Fibroblast of lung (primary cell): ENCODE results near the gene MGST2. TPM values are rescaled to one million over a fixed set of nuclear protein-coding genes. Genes with fewer than 3 reads are reported as not detected.

Experiments
- DNase-seq, 2 donors: peaks; one replicate each; pipeline versions ENCODE4 v3.0.0 to v3.0.0-alpha.2; 2010; ENCODE audit warnings: low read depth in 2 of 2
- H2AFZ ChIP-seq: 2 replicates; pipeline ENCODE4 v1.5.1; 2012; ENCODE audit warnings: low read length, control low read depth, inconsistent platforms
- H3K27ac ChIP-seq: 2 replicates; pipeline ENCODE4 v1.5.1; 2011; ENCODE audit warnings: low read length, control low read depth; ENCODE audit not compliant: insufficient read depth
- H3K27me3 ChIP-seq: 2 replicates; pipeline ENCODE4 v1.5.1; 2011; ENCODE audit warnings: mild to moderate bottlenecking, low read length; ENCODE audit not compliant: control insufficient read depth, insufficient read depth
- H3K36me3 ChIP-seq: 2 replicates; pipeline ENCODE4 v1.5.1; 2011; ENCODE audit warnings: low read length; ENCODE audit not compliant: control insufficient read depth, insufficient read depth
- H3K4me1 ChIP-seq: 2 replicates; pipeline ENCODE4 v1.5.1; 2011; ENCODE audit warnings: low read length; ENCODE audit not compliant: control insufficient read depth, insufficient read depth; ENCODE audit errors: extremely low read depth
- H3K4me2 ChIP-seq: 2 replicates; pipeline ENCODE4 v1.5.1; 2011; ENCODE audit warnings: low read length, control low read depth; ENCODE audit not compliant: insufficient read depth; ENCODE audit errors: extremely low read depth
- H3K4me3 ChIP-seq, 4 experiments: fragments of 200-600 bp in 1 of 4; sonication (generic) in 1 of 4; replicated peaks in 1 of 4; 2 replicates each; pipeline ENCODE4 v1.5.1; 2011 to 2016; ENCODE audit warnings: low read length in 4 of 4, low read depth in 3 of 4, mild to moderate bottlenecking in 3 of 4, control low read depth in 2 of 4, inconsistent platforms in 1 of 4, mixed read lengths in 1 of 4; ENCODE audit not compliant: insufficient read depth in 1 of 4; ENCODE audit errors: control extremely low read depth in 1 of 4
- H3K79me2 ChIP-seq: 2 replicates; pipeline ENCODE4 v1.5.1; 2012; ENCODE audit warnings: mild to moderate bottlenecking, low read length, inconsistent platforms; ENCODE audit not compliant: control insufficient read depth, insufficient read depth
- H3K9ac ChIP-seq: 2 replicates; pipeline ENCODE4 v1.5.1; 2011; ENCODE audit warnings: mild to moderate bottlenecking, low read length, control low read depth; ENCODE audit not compliant: insufficient read depth
- H3K9me3 ChIP-seq: 2 replicates; pipeline ENCODE4 v1.5.1; 2012; ENCODE audit warnings: low read depth, low read length; ENCODE audit not compliant: control insufficient read depth, insufficient read depth
- H4K20me1 ChIP-seq: 2 replicates; pipeline ENCODE4 v1.5.1; 2011; ENCODE audit warnings: low read length; ENCODE audit not compliant: control insufficient read depth, insufficient read depth; ENCODE audit errors: extremely low read depth
- EZH2 ChIP-seq: IDR thresholded peaks from 2 replicates; pipeline ENCODE4 v1.5.1; 2012; ENCODE audit warnings: low read length, control low read depth, mild to moderate bottlenecking; ENCODE audit errors: missing control alignments
- polyA plus RNA-seq, 2 donors: library from polyadenylated mRNA; depleted of rRNA in 1 of 2; stranded (reverse) in 1 of 2; unstranded in 1 of 2; fragments of >200 nt; gene quantifications; 2 replicates each; pipeline ENCODE4 v1.2.1, GENCODE V29; 2011 to 2012; ENCODE audit warnings: missing spikeins in 1 of 2
- total RNA-seq: library from RNA; depleted of rRNA; stranded (reverse); fragments of >200 nt; gene quantifications from 2 replicates; pipeline ENCODE4 v1.2.1, GENCODE V29; 2014
- TF ChIP-seq, protein P1 (sequence below), 2 donors: IDR thresholded peaks in 1 of 2; conservative IDR thresholded peaks in 1 of 2; 1 replicate in 1 of 2; 2 replicates in 1 of 2; pipeline ENCODE4 v1.5.1; 2011 to 2012; ENCODE audit warnings: low read length in 2 of 2, control low read depth in 1 of 2, inconsistent platforms in 1 of 2, low read depth in 1 of 2, mild to moderate bottlenecking in 1 of 2

The MGST2 gene
- total and polyA plus RNA-seq, 2 donors (not counting 1 experiment from before 2014, with no cell fraction given) = 5.3 to 20.1 TPM

GRCh38 chr4:139745111-139745639, 79.6 kb downstream of the MGST2 start:
- TF ChIP-seq, protein P1, sequence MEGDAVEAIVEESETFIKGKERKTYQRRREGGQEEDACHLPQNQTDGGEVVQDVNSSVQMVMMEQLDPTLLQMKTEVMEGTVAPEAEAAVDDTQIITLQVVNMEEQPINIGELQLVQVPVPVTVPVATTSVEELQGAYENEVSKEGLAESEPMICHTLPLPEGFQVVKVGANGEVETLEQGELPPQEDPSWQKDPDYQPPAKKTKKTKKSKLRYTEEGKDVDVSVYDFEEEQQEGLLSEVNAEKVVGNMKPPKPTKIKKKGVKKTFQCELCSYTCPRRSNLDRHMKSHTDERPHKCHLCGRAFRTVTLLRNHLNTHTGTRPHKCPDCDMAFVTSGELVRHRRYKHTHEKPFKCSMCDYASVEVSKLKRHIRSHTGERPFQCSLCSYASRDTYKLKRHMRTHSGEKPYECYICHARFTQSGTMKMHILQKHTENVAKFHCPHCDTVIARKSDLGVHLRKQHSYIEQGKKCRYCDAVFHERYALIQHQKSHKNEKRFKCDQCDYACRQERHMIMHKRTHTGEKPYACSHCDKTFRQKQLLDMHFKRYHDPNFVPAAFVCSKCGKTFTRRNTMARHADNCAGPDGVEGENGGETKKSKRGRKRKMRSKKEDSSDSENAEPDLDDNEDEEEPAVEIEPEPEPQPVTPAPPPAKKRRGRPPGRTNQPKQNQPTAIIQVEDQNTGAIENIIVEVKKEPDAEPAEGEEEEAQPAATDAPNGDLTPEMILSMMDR (conservative IDR thresholded peaks at IDR 0.05 in 1 of 2, IDR thresholded peaks at IDR 0.05 in 1 of 2; ENCODE audit: low read depth in 1 of 2, low read length in 2 of 2) = no peak
- no peak for TF ChIP-seq EZH2
- no peaks in the 10 kb centered on the region for H3K9me3 ChIP-seq
- no peaks in the 10 kb centered on the region for H3K27me3 ChIP-seq
- no peak for DNase-seq
- H4K20me1 ChIP-seq = no peaks in the 10 kb centered on the region
- H3K4me3 ChIP-seq = no peak overlapping the region
- no peaks in the 10 kb centered on the region for H3K36me3 ChIP-seq
- H2AFZ ChIP-seq = no peak overlapping the region
- no peak overlapping the region for H3K9ac ChIP-seq
- H3K79me2 ChIP-seq = no peaks in the 10 kb centered on the region
- peaks cover 5% of the 10 kb centered on the region for H3K4me1 ChIP-seq
- no peak overlapping the region for H3K27ac ChIP-seq
- no peak overlapping the region for H3K4me2 ChIP-seq

GRCh38 chr4:139746431-139747171, 81.0 kb downstream of the MGST2 start:
- Histone ChIP-seq H3K9me3 (no peaks in the 10 kb centered on the region), H4K20me1 (no peaks in the 10 kb centered on the region), H2AFZ (no peak overlapping the region), H3K27ac (no peak overlapping the region), H3K36me3 (no peaks in the 10 kb centered on the region), H3K27me3 (no peaks in the 10 kb centered on the region), H3K4me3 (no peak overlapping the region), H3K79me2 (no peaks in the 10 kb centered on the region), H3K9ac (no peak overlapping the region), H3K4me1 (no peaks in the 10 kb centered on the region), H3K4me2 (no peak overlapping the region)
- TF ChIP-seq, protein P1 (conservative IDR thresholded peaks at IDR 0.05 in 1 of 2, IDR thresholded peaks at IDR 0.05 in 1 of 2; ENCODE audit: low read depth in 1 of 2, low read length in 2 of 2) = no peak
- TF ChIP-seq EZH2 = no peak
- DNase-seq = no peak

- no peak overlapping the region for H3K4me3 ChIP-seq
- H2AFZ ChIP-seq = no peak overlapping the region
- DNase-seq = peak in 1 of 2 donors; percentile 16
- no peaks in the 10 kb centered on the region for H4K20me1 ChIP-seq
- H3K9ac ChIP-seq = no peak overlapping the region
- H3K27me3 ChIP-seq = no peaks in the 10 kb centered on the region
- no peaks in the 10 kb centered on the region for H3K79me2 ChIP-seq
- H3K4me2 ChIP-seq = no peak overlapping the region
- H3K4me1 ChIP-seq = no peaks in the 10 kb centered on the region
- TF ChIP-seq, protein P1 (conservative IDR thresholded peaks at IDR 0.05 in 1 of 2, IDR thresholded peaks at IDR 0.05 in 1 of 2; ENCODE audit: low read depth in 1 of 2, low read length in 2 of 2) = no peak
- no peak for TF ChIP-seq EZH2
- no peak overlapping the region for H3K27ac ChIP-seq
- H3K9me3 ChIP-seq = no peaks in the 10 kb centered on the region
- H3K36me3 ChIP-seq = no peaks in the 10 kb centered on the region
Observed at GRCh38 chr4:139749338-139749737, 83.7 kb downstream of the MGST2 start.
